ENCODE data around the gene CRHBP.
"Not testable (repeated sequence)": the region's sequence is repeated elsewhere in the genome, so short reads cannot be mapped to it uniquely, and the experiment has no call there.

Gene CRHBP

DNA sequence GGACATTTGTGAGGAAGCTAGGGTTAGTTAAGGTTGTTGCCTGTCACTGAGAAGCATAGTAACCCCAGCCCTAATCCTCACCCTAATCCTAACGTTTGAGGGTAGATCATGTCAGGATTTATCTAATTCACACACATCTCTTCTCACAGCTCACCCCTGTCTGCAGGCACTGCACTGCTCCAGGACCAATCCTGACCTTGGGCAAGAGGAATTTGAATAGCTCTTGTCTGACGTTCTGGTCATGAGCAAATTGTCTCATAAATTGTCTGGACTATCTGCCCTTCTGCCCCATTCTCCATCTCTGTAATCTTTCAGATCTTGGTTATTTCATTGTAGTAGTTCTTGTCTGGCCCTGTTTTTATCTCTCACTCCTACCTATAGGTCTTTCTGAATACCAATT, 18.7 kb downstream of the CRHBP start:
- H3K27me3 Mint-ChIP-seq, result peaks cover 50% of the 10 kb centered on the region
- H3K4me1 Mint-ChIP-seq, result no peaks in the 10 kb centered on the region
- H3K9me3 Mint-ChIP-seq, result no peaks in the 10 kb centered on the region
- H3K4me3 Mint-ChIP-seq, result no peak overlapping the region
- ATAC-seq (replicated peaks; ENCODE audit: extremely low read depth, poor library complexity, severe bottlenecking), result no peak
- no peak for DNase-seq (ENCODE audit: low spot score in 2 of 2)
- no peaks in the 10 kb centered on the region for H3K36me3 Mint-ChIP-seq (ENCODE audit: insufficient read depth)
- H3K27ac Mint-ChIP-seq (ENCODE audit: low read depth), result no peak overlapping the region

DNA sequence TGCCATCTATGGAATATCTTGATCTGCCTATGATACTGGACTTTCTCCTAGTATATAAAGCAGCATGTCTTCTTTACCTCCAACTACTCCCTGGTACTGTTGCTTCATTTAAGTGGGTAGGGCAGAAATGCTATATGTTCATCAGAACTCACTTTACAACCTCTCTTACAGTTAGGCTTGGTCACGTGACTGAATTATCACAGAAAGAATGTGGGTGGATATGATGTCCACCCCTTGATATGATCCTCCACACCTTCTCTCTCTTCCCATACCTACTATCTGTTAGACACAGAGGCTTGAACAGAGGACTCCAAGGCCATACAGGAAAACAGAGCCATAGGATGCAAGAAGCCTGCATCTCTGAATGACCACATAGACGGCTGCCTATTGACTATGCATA, 19.8 kb downstream of the CRHBP start:
- no peak overlapping the region for H3K4me3 Mint-ChIP-seq
- ATAC-seq (replicated peaks; ENCODE audit: extremely low read depth, poor library complexity, severe bottlenecking) (no peak), DNase-seq (ENCODE audit: low spot score in 2 of 2) (no peak)
- H3K9me3 Mint-ChIP-seq, result no peaks in the 10 kb centered on the region
- no peak overlapping the region for H3K27ac Mint-ChIP-seq (ENCODE audit: low read depth)
- peaks cover 41% of the 10 kb centered on the region for H3K27me3 Mint-ChIP-seq
- H3K4me1 Mint-ChIP-seq, result no peaks in the 10 kb centered on the region
- H3K36me3 Mint-ChIP-seq (ENCODE audit: insufficient read depth), result no peaks in the 10 kb centered on the region

DNA sequence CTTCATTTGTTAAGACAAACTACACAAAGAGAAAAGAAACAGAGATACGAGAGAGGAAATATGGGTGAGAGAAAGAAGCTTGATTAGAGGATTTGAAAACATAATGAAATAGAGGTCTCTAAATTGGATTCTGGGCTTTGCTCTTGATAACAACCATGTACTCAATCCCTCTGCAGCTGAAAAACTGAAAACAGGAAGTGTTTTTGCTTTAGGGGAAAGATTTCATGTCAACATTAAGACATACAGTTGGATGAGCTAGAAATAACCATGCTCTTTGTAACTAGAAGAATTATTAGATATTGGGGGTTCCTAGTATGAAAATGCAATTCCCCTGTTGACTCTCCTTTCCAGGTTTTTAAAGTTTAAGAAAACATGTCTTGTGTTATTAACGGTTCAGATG, 21.9 kb downstream of the CRHBP start:
- Mint-ChIP-seq H3K27ac (ENCODE audit: low read depth) (no peak overlapping the region), H3K4me3 (no peak overlapping the region)

DNA sequence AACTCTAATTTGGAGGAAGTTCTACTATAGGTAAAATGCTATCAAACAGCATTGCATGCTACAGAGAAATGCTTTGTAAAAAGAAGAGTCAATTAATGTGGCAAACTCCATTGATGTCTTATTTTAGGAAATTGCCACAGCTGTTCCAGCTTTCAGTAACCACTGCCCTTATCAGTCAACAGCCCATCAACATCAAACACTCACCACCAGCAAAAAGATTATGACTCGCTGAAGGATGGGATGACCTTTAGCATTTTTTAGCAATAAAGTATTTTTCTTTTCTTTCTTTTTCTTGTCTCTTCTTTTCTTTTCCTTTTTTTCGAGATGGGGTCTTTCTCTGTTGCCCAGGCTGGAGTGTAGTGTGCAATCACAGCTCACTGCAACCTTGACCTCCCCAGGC, 26.0 kb downstream of the CRHBP start:
- DNase-seq (ENCODE audit: low spot score in 2 of 2) (no peak), ATAC-seq (replicated peaks; ENCODE audit: extremely low read depth, poor library complexity, severe bottlenecking) (no peak)
- no peaks in the 10 kb centered on the region for H3K36me3 Mint-ChIP-seq (ENCODE audit: insufficient read depth)
- H3K4me1 Mint-ChIP-seq, result no peaks in the 10 kb centered on the region
- H3K4me3 Mint-ChIP-seq, result no peak overlapping the region
- H3K27ac Mint-ChIP-seq (ENCODE audit: low read depth), result no peak overlapping the region
- peaks cover 9% of the 10 kb centered on the region for H3K27me3 Mint-ChIP-seq
- no peaks in the 10 kb centered on the region for H3K9me3 Mint-ChIP-seq

More for the DNA sequence above, 21.9 kb downstream of the CRHBP start:
- Mint-ChIP-seq H3K9me3 (no peaks in the 10 kb centered on the region), H3K4me1 (no peaks in the 10 kb centered on the region), H3K36me3 (ENCODE audit: insufficient read depth) (no peaks in the 10 kb centered on the region), H3K27me3 (peaks cover 27% of the 10 kb centered on the region)
- no peak for ATAC-seq (replicated peaks; ENCODE audit: extremely low read depth, poor library complexity, severe bottlenecking)
- no peak for DNase-seq (ENCODE audit: low spot score in 2 of 2)

DNA sequence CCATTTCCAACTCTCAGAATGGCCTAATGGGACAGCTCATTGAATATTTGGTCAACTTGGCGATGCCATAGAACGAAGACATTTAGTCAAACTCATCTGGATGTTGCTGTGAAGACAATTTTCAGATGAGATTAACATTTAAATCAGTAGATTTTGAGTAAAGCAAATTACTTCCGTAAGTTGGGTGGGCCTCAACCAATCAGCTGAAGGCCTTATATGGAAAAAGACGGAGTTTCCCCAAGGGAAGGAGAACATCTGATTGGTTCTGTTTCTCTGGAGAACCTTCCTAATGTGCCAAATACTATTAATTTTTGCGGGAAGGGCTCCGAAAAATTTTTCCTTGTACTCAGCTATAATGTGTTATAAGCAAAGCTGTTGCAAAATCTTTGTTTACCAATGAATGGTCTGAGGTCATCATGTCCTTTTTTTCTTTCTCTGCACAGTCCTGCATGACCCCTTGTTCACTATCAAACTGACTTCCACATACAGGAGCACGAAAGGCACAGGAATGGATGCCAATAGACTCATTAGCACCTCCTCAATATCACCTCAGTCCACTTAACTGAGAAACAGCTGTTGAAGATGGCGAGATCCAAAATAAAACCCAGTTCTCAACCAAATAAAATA, 27.8 kb downstream of the CRHBP start:
- Mint-ChIP-seq H3K36me3 (ENCODE audit: insufficient read depth) (no peaks in the 10 kb centered on the region), H3K4me3 (no peak overlapping the region), H3K4me1 (no peaks in the 10 kb centered on the region), H3K27me3 (peaks cover 9% of the 10 kb centered on the region), H3K9me3 (no peaks in the 10 kb centered on the region), H3K27ac (ENCODE audit: low read depth) (no peak overlapping the region)
- no peak for ATAC-seq (replicated peaks; ENCODE audit: extremely low read depth, poor library complexity, severe bottlenecking)
- no peak for DNase-seq (ENCODE audit: low spot score in 2 of 2)

DNA sequence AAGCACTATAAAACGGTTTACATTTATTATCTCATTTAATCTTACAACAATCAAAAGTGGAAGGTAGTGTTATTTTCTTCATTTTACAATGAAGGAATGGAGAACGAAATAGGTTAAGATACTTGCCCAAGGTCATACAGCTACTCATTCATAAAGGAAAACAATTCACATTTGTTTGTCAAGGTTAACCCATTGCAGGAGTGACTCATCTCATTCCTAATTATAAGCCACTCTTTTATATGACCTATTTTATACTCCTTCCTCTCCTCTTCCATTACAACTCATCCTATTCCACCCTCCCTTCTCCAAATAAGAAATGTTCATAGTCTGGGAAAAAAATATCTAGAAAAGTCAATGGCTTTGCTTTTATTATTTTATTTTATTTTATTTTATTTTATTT, 29.6 kb downstream of the CRHBP start:
- ATAC-seq (replicated peaks; ENCODE audit: extremely low read depth, poor library complexity, severe bottlenecking), result no peak
- Mint-ChIP-seq H3K27ac (ENCODE audit: low read depth) (no peak overlapping the region), H3K9me3 (no peaks in the 10 kb centered on the region), H3K4me3 (no peak overlapping the region), H3K36me3 (ENCODE audit: insufficient read depth) (no peaks in the 10 kb centered on the region), H3K4me1 (no peaks in the 10 kb centered on the region), H3K27me3 (peaks cover 9% of the 10 kb centered on the region)
- no peak for DNase-seq (ENCODE audit: low spot score in 2 of 2)

GRCh38 chr5:76983468-76983867, 30.6 kb downstream of the CRHBP start:
- DNase-seq (ENCODE audit: low spot score in 2 of 2), result no peak
- ATAC-seq (replicated peaks; ENCODE audit: extremely low read depth, poor library complexity, severe bottlenecking), result no peak
- Mint-ChIP-seq H3K4me1 (no peaks in the 10 kb centered on the region), H3K4me3 (no peak overlapping the region), H3K27ac (ENCODE audit: low read depth) (no peak overlapping the region), H3K36me3 (ENCODE audit: insufficient read depth) (no peaks in the 10 kb centered on the region), H3K27me3 (peaks cover 9% of the 10 kb centered on the region), H3K9me3 (no peaks in the 10 kb centered on the region)

- no peak overlapping the region for H3K27ac Mint-ChIP-seq (ENCODE audit: low read depth)
- H3K27me3 Mint-ChIP-seq, result no peaks in the 10 kb centered on the region
- no peaks in the 10 kb centered on the region for H3K9me3 Mint-ChIP-seq
- DNase-seq (ENCODE audit: low spot score in 2 of 2), result no peak
- H3K4me3 Mint-ChIP-seq, result no peak overlapping the region
- H3K36me3 Mint-ChIP-seq (ENCODE audit: insufficient read depth), result no peaks in the 10 kb centered on the region
- no peaks in the 10 kb centered on the region for H3K4me1 Mint-ChIP-seq
- peak; percentile 28 for ATAC-seq (replicated peaks; ENCODE audit: extremely low read depth, poor library complexity, severe bottlenecking)
These were observed 34.1 kb downstream of the CRHBP start for GRCh38 chr5:76986825-76987526.

- no peak for DNase-seq (ENCODE audit: low spot score in 2 of 2)
- H3K4me1 Mint-ChIP-seq, result no peaks in the 10 kb centered on the region
- ATAC-seq (replicated peaks; ENCODE audit: extremely low read depth, poor library complexity, severe bottlenecking), result no peak
- no peaks in the 10 kb centered on the region for H3K36me3 Mint-ChIP-seq (ENCODE audit: insufficient read depth)
- no peak overlapping the region for H3K4me3 Mint-ChIP-seq
- H3K9me3 Mint-ChIP-seq, result no peaks in the 10 kb centered on the region
- H3K27ac Mint-ChIP-seq (ENCODE audit: low read depth), result no peak overlapping the region
- H3K27me3 Mint-ChIP-seq, result peaks cover 17% of the 10 kb centered on the region
These were observed 38.1 kb downstream of the CRHBP start for GRCh38 chr5:76990899-76991459.

- H3K9me3 Mint-ChIP-seq; H3K4me1 Mint-ChIP-seq; ATAC-seq (replicated peaks; ENCODE audit: extremely low read depth, poor library complexity, severe bottlenecking); H3K4me3 Mint-ChIP-seq; H3K36me3 Mint-ChIP-seq (ENCODE audit: insufficient read depth); H3K27ac Mint-ChIP-seq (ENCODE audit: low read depth); DNase-seq (ENCODE audit: low spot score in 2 of 2): not testable (repeated sequence)
- H3K27me3 Mint-ChIP-seq, result peaks cover 33% of the 10 kb centered on the region
These were observed 40.6 kb downstream of the CRHBP start for GRCh38 chr5:76993436-76993835.

GRCh38 chr5:76994337-76994736, 41.5 kb downstream of the CRHBP start:
- Mint-ChIP-seq H3K9me3 (no peaks in the 10 kb centered on the region), H3K27me3 (peaks cover 42% of the 10 kb centered on the region), H3K36me3 (ENCODE audit: insufficient read depth) (no peaks in the 10 kb centered on the region), H3K4me1 (no peaks in the 10 kb centered on the region), H3K27ac (ENCODE audit: low read depth) (no peak overlapping the region), H3K4me3 (no peak overlapping the region)
- ATAC-seq (replicated peaks; ENCODE audit: extremely low read depth, poor library complexity, severe bottlenecking) (no peak), DNase-seq (ENCODE audit: low spot score in 2 of 2) (no peak)

- DNase-seq (ENCODE audit: low spot score in 2 of 2); H3K36me3 Mint-ChIP-seq (ENCODE audit: insufficient read depth); ATAC-seq (replicated peaks; ENCODE audit: extremely low read depth, poor library complexity, severe bottlenecking): not testable (repeated sequence)
These were observed 45.4 kb downstream of the CRHBP start for GRCh38 chr5:76998251-76998650.

DNA sequence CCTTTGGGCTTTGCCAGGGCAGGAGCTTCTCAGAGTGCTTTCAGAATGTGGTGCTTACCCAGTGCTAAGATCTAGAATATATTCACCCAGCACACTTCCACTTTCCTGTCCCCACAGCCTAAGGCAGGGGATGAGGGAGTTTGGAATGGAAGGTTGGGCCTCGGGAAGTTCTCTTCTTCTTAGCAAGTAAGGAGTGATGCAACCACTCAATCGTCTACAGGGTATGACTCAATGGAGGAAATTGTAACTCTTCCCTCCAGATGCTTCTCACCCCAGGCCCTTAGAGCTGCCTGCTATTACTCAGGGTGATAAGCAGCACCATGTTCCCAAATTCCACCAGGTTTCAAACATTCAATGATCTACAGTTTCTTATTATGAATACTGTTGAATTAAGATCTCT, 46.6 kb downstream of the CRHBP start:
- H3K4me3 Mint-ChIP-seq, result no peak overlapping the region
- no peak for ATAC-seq (replicated peaks; ENCODE audit: extremely low read depth, poor library complexity, severe bottlenecking)
- H3K27me3 Mint-ChIP-seq, result peaks cover 57% of the 10 kb centered on the region
- H3K9me3 Mint-ChIP-seq, result no peaks in the 10 kb centered on the region
- no peaks in the 10 kb centered on the region for H3K36me3 Mint-ChIP-seq (ENCODE audit: insufficient read depth)
- DNase-seq (ENCODE audit: low spot score in 2 of 2), result no peak
- no peaks in the 10 kb centered on the region for H3K4me1 Mint-ChIP-seq
- no peak overlapping the region for H3K27ac Mint-ChIP-seq (ENCODE audit: low read depth)

More at GRCh38 chr5:76998251-76998650, 45.4 kb downstream of the CRHBP start:
- H3K27me3 Mint-ChIP-seq, result peaks cover 55% of the 10 kb centered on the region
- not testable (repeated sequence) for H3K9me3 Mint-ChIP-seq; H3K4me1 Mint-ChIP-seq; H3K27ac Mint-ChIP-seq (ENCODE audit: low read depth); H3K4me3 Mint-ChIP-seq
